ENCODE data around the gene GGT6.

DNA sequence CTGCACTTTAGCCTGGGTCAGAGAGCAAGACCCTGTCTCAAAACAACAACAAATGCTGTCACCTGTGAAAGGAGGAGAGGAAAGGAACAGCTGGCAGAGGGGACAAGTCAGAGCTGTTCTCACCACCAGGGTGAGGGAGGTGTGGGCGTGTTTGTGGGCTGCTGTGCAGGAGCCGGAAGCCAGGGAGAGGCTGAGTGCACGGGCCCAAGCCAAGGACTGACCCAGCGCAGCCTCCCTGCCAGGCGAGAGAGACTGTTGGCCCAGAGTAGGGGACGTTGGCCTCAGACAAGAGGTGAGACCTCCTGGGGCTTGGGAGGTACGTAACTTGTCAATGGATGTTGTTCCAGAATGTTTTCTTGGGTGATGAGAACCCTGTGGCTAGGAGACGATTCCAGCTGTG, 51.0 kb downstream of the GGT6 start:
- no peak for TF ChIP-seq CTCF (IDR thresholded peaks at IDR 0.05; ENCODE audit: insufficient read depth, low read length)
- TF ChIP-seq, protein P1, sequence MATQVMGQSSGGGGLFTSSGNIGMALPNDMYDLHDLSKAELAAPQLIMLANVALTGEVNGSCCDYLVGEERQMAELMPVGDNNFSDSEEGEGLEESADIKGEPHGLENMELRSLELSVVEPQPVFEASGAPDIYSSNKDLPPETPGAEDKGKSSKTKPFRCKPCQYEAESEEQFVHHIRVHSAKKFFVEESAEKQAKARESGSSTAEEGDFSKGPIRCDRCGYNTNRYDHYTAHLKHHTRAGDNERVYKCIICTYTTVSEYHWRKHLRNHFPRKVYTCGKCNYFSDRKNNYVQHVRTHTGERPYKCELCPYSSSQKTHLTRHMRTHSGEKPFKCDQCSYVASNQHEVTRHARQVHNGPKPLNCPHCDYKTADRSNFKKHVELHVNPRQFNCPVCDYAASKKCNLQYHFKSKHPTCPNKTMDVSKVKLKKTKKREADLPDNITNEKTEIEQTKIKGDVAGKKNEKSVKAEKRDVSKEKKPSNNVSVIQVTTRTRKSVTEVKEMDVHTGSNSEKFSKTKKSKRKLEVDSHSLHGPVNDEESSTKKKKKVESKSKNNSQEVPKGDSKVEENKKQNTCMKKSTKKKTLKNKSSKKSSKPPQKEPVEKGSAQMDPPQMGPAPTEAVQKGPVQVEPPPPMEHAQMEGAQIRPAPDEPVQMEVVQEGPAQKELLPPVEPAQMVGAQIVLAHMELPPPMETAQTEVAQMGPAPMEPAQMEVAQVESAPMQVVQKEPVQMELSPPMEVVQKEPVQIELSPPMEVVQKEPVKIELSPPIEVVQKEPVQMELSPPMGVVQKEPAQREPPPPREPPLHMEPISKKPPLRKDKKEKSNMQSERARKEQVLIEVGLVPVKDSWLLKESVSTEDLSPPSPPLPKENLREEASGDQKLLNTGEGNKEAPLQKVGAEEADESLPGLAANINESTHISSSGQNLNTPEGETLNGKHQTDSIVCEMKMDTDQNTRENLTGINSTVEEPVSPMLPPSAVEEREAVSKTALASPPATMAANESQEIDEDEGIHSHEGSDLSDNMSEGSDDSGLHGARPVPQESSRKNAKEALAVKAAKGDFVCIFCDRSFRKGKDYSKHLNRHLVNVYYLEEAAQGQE (IDR thresholded peaks at IDR 0.05; ENCODE audit: insufficient replicate concordance, low read depth): no peak
- TF ChIP-seq GABPA (IDR thresholded peaks at IDR 0.05; ENCODE audit: low read depth): no peak
- no peak for TF ChIP-seq SPI1 (IDR thresholded peaks at IDR 0.05; ENCODE audit: borderline replicate concordance, low read depth)

Measured in HL-60 (cell line).